ENCODE measurements around the gene CPNE2. TPM values are rescaled to one million over a fixed set of nuclear protein-coding genes. Genes with fewer than 3 reads are reported as not detected.

Gene CPNE2
- total RNA-seq, 3 donors from 2014 or later = 48.7 to 77.0 (median 52.5) TPM

DNA sequence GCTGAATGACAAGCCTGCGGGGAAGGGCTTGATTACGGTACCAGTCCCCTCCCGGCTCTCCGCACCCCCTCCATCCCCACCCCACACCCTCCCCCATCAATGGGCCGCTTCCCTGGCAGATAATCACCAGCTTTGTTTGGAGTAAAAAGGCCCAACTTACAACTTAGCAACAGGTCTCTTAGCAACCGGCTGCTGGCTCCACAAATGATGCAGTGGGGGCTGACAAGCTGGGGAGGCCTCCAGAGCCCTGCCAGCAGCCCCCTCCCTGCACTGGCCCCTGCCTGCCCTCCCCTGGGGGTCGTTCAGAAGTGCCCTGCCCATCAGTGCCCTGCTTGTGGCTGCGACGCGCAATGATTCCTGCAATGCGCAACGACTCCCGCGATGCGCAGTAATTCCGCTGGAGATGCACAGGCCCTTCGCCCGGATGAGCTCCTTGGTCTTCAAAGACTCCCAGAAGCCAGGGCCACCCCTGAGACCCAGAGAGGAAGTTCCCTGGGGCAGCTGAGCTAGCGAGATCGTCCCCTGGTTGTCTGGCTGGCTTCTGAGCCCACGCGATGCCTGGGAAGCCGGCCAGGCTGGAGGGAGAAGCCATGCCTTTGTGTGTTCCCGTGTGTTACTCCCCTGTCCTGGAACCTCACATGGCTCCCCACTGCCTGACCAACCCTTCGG is 23.3 kb downstream of the CPNE2 start:
- intact Hi-C loops (cut with DNase I, micrococcal nuclease) = no loop called here
- ATAC-seq (peak; percentile 22), DNase-seq (peak in 1 of 3 donors; percentile 50)
- no peaks in the 10 kb centered on the region for H3K4me1 ChIP-seq (ENCODE audit: low read depth)
- H3K36me3 ChIP-seq (ENCODE audit: low read depth) = no peaks in the 10 kb centered on the region
- TF ChIP-seq, protein P1, sequence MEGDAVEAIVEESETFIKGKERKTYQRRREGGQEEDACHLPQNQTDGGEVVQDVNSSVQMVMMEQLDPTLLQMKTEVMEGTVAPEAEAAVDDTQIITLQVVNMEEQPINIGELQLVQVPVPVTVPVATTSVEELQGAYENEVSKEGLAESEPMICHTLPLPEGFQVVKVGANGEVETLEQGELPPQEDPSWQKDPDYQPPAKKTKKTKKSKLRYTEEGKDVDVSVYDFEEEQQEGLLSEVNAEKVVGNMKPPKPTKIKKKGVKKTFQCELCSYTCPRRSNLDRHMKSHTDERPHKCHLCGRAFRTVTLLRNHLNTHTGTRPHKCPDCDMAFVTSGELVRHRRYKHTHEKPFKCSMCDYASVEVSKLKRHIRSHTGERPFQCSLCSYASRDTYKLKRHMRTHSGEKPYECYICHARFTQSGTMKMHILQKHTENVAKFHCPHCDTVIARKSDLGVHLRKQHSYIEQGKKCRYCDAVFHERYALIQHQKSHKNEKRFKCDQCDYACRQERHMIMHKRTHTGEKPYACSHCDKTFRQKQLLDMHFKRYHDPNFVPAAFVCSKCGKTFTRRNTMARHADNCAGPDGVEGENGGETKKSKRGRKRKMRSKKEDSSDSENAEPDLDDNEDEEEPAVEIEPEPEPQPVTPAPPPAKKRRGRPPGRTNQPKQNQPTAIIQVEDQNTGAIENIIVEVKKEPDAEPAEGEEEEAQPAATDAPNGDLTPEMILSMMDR (IDR thresholded peaks at IDR 0.05) = no peak
- H3K4me3 ChIP-seq = no peak overlapping the region
- no peaks in the 10 kb centered on the region for H3K9me3 ChIP-seq

- TF ChIP-seq, protein P1 (IDR thresholded peaks at IDR 0.05) = no peak
- Histone ChIP-seq H3K4me1 (ENCODE audit: low read depth) (no peaks in the 10 kb centered on the region), H3K9me3 (no peaks in the 10 kb centered on the region), H3K4me3 (no peak overlapping the region), H3K36me3 (ENCODE audit: low read depth) (no peaks in the 10 kb centered on the region)
- intact Hi-C loops (cut with DNase I, micrococcal nuclease) = no loop called here
- DNase-seq (no peak), ATAC-seq (no peak)
Observed at GRCh38 chr16:57118461-57119084, 26.2 kb downstream of the CPNE2 start.

GRCh38 chr16:57123216-57123973 is 31.0 kb downstream of the CPNE2 start:
- Histone ChIP-seq H3K36me3 (ENCODE audit: low read depth) (no peaks in the 10 kb centered on the region), H3K4me1 (ENCODE audit: low read depth) (no peaks in the 10 kb centered on the region), H3K9me3 (no peaks in the 10 kb centered on the region), H3K4me3 (no peak overlapping the region)
- TF ChIP-seq, protein P1 (IDR thresholded peaks at IDR 0.05) = no peak
- DNase-seq (no peak), ATAC-seq (no peak)
- intact Hi-C loops (cut with DNase I, micrococcal nuclease) = no loop called here

GRCh38 chr16:57123974-57124674 is 31.7 kb downstream of the CPNE2 start:
- no peak overlapping the region for H3K4me3 ChIP-seq
- no peaks in the 10 kb centered on the region for H3K36me3 ChIP-seq (ENCODE audit: low read depth)
- no peak for ATAC-seq
- no peaks in the 10 kb centered on the region for H3K4me1 ChIP-seq (ENCODE audit: low read depth)
- TF ChIP-seq, protein P1 (IDR thresholded peaks at IDR 0.05) = no peak
- no peak for DNase-seq
- intact Hi-C loops (cut with DNase I, micrococcal nuclease) = no loop called here
- no peaks in the 10 kb centered on the region for H3K9me3 ChIP-seq

- Histone ChIP-seq H3K4me3 (no peak overlapping the region), H3K9me3 (no peaks in the 10 kb centered on the region), H3K4me1 (ENCODE audit: low read depth) (peaks cover 4% of the 10 kb centered on the region), H3K36me3 (ENCODE audit: low read depth) (no peaks in the 10 kb centered on the region)
- TF ChIP-seq, protein P1 (IDR thresholded peaks at IDR 0.05) = no peak
- DNase-seq (no peak), ATAC-seq (no peak)
- intact Hi-C loops (cut with DNase I, micrococcal nuclease) = no loop called here
Observed at GRCh38 chr16:57125376-57125775, 33.0 kb downstream of the CPNE2 start.
